Measurements from ENCODE around the gene APOBEC4.

APOBEC4 gene

GRCh38 chr1:183673605-183674323, 20.6 kb upstream of the APOBEC4 start:
- Histone ChIP-seq H3K36me3 (ENCODE audit: control insufficient read depth in 1 of 2, insufficient read depth in 2 of 2, low read length in 2 of 2) (no peaks in the 10 kb centered on the region), H3K27ac (ENCODE audit: low read length) (no peak overlapping the region), H3K27me3 (ENCODE audit: low read depth, low read length) (no peaks in the 10 kb centered on the region), H3K9me3 (ENCODE audit: control insufficient read depth in 1 of 2, low read length in 2 of 2) (peaks cover 0 to 4% of the 10 kb centered on the region in 2 donors), H3K4me3 (ENCODE audit: low read depth in 1 of 2, low read length in 2 of 2) (no peak overlapping the region), H3K4me1 (ENCODE audit: control insufficient read depth in 1 of 2, insufficient read depth in 2 of 2, low read length in 2 of 2) (peaks cover 0 to 12% of the 10 kb centered on the region in 2 donors)

DNA sequence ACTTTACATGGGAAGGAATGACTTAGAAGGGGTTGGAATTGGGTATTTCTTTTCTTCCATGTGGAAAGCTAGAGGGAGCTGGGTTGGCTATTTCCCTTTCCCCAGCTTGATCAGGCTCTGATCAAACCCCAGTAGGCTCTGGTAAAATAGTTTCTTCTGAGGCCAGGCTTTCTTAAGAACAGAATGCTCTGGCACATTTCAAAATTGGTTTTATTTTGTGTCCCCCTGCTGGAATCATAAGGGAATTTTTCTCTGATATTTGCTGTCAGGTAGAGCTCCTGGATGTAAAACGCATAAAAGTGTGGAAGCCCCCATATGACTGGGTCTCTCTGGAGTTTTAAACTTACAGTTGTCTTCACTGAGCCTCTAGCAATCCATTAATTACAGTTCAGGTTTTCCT, 17.1 kb upstream of the APOBEC4 start:
- no peaks in the 10 kb centered on the region for H3K36me3 ChIP-seq (ENCODE audit: control insufficient read depth in 1 of 2, insufficient read depth in 2 of 2, low read length in 2 of 2)
- no peak overlapping the region for H3K27ac ChIP-seq (ENCODE audit: low read length)
- H3K4me3 ChIP-seq (ENCODE audit: low read depth in 1 of 2, low read length in 2 of 2) = no peak overlapping the region
- H3K27me3 ChIP-seq (ENCODE audit: low read depth, low read length) = no peaks in the 10 kb centered on the region
- H3K9me3 ChIP-seq (ENCODE audit: control insufficient read depth in 1 of 2, low read length in 2 of 2) = peaks cover 0 to 4% of the 10 kb centered on the region in 2 donors
- H3K4me1 ChIP-seq (ENCODE audit: control insufficient read depth in 1 of 2, insufficient read depth in 2 of 2, low read length in 2 of 2) = peaks cover 0 to 8% of the 10 kb centered on the region in 2 donors

- Histone ChIP-seq H3K4me3 (ENCODE audit: low read depth in 1 of 2, low read length in 2 of 2) (no peak overlapping the region), H3K27me3 (ENCODE audit: low read depth, low read length) (no peaks in the 10 kb centered on the region), H3K4me1 (ENCODE audit: control insufficient read depth in 1 of 2, insufficient read depth in 2 of 2, low read length in 2 of 2) (peaks cover 0 to 8% of the 10 kb centered on the region in 2 donors), H3K27ac (ENCODE audit: low read length) (no peak overlapping the region), H3K36me3 (ENCODE audit: control insufficient read depth in 1 of 2, insufficient read depth in 2 of 2, low read length in 2 of 2) (no peaks in the 10 kb centered on the region), H3K9me3 (ENCODE audit: control insufficient read depth in 1 of 2, low read length in 2 of 2) (no peaks in the 10 kb centered on the region)
These were observed 3.2 kb upstream of the APOBEC4 start for GRCh38 chr1:183656355-183656754.

- Histone ChIP-seq H3K36me3 (ENCODE audit: control insufficient read depth in 1 of 2, insufficient read depth in 2 of 2, low read length in 2 of 2) (no peaks in the 10 kb centered on the region), H3K27ac (ENCODE audit: low read length) (no peak overlapping the region), H3K4me3 (ENCODE audit: low read depth in 1 of 2, low read length in 2 of 2) (no peak overlapping the region), H3K27me3 (ENCODE audit: low read depth, low read length) (no peaks in the 10 kb centered on the region), H3K4me1 (ENCODE audit: control insufficient read depth in 1 of 2, insufficient read depth in 2 of 2, low read length in 2 of 2) (peaks cover 0 to 8% of the 10 kb centered on the region in 2 donors), H3K9me3 (ENCODE audit: control insufficient read depth in 1 of 2, low read length in 2 of 2) (no peaks in the 10 kb centered on the region)
These were observed 2.5 kb upstream of the APOBEC4 start for GRCh38 chr1:183655562-183656075.

- Histone ChIP-seq H3K27me3 (ENCODE audit: low read depth, low read length) (no peaks in the 10 kb centered on the region), H3K4me1 (ENCODE audit: control insufficient read depth in 1 of 2, insufficient read depth in 2 of 2, low read length in 2 of 2) (peaks cover 0 to 8% of the 10 kb centered on the region in 2 donors), H3K27ac (ENCODE audit: low read length) (no peak overlapping the region), H3K4me3 (ENCODE audit: low read depth in 1 of 2, low read length in 2 of 2) (no peak overlapping the region), H3K9me3 (ENCODE audit: control insufficient read depth in 1 of 2, low read length in 2 of 2) (no peaks in the 10 kb centered on the region), H3K36me3 (ENCODE audit: control insufficient read depth in 1 of 2, insufficient read depth in 2 of 2, low read length in 2 of 2) (no peaks in the 10 kb centered on the region)
These were observed 1.6 kb upstream of the APOBEC4 start for GRCh38 chr1:183654706-183655105.

GRCh38 chr1:183653876-183654451, 848 bp upstream of the APOBEC4 start:
- no peaks in the 10 kb centered on the region for H3K27me3 ChIP-seq (ENCODE audit: low read depth, low read length)
- H3K9me3 ChIP-seq (ENCODE audit: control insufficient read depth in 1 of 2, low read length in 2 of 2) = no peaks in the 10 kb centered on the region
- H3K27ac ChIP-seq (ENCODE audit: low read length) = no peak overlapping the region
- H3K4me1 ChIP-seq (ENCODE audit: control insufficient read depth in 1 of 2, insufficient read depth in 2 of 2, low read length in 2 of 2) = peaks cover 0 to 8% of the 10 kb centered on the region in 2 donors
- H3K36me3 ChIP-seq (ENCODE audit: control insufficient read depth in 1 of 2, insufficient read depth in 2 of 2, low read length in 2 of 2) = no peaks in the 10 kb centered on the region
- H3K4me3 ChIP-seq (ENCODE audit: low read depth in 1 of 2, low read length in 2 of 2) = no peak overlapping the region

GRCh38 chr1:183653462-183653794, 312 bp upstream of the APOBEC4 start:
- Histone ChIP-seq H3K9me3 (ENCODE audit: control insufficient read depth in 1 of 2, low read length in 2 of 2) (no peaks in the 10 kb centered on the region), H3K27ac (ENCODE audit: low read length) (no peak overlapping the region), H3K4me1 (ENCODE audit: control insufficient read depth in 1 of 2, insufficient read depth in 2 of 2, low read length in 2 of 2) (peaks cover 0 to 8% of the 10 kb centered on the region in 2 donors), H3K27me3 (ENCODE audit: low read depth, low read length) (no peaks in the 10 kb centered on the region), H3K4me3 (ENCODE audit: low read depth in 1 of 2, low read length in 2 of 2) (no peak overlapping the region), H3K36me3 (ENCODE audit: control insufficient read depth in 1 of 2, insufficient read depth in 2 of 2, low read length in 2 of 2) (no peaks in the 10 kb centered on the region)

- Histone ChIP-seq H3K27me3 (ENCODE audit: low read depth, low read length) (no peaks in the 10 kb centered on the region), H3K27ac (ENCODE audit: low read length) (peak overlapping the region; percentile 67), H3K36me3 (ENCODE audit: control insufficient read depth in 1 of 2, insufficient read depth in 2 of 2, low read length in 2 of 2) (no peaks in the 10 kb centered on the region), H3K4me1 (ENCODE audit: control insufficient read depth in 1 of 2, insufficient read depth in 2 of 2, low read length in 2 of 2) (peaks cover 0 to 8% of the 10 kb centered on the region in 2 donors), H3K9me3 (ENCODE audit: control insufficient read depth in 1 of 2, low read length in 2 of 2) (no peaks in the 10 kb centered on the region), H3K4me3 (ENCODE audit: low read depth in 1 of 2, low read length in 2 of 2) (no peak overlapping the region)
These were observed 1.0 kb downstream of the APOBEC4 start for GRCh38 chr1:183652107-183652506.

DNA sequence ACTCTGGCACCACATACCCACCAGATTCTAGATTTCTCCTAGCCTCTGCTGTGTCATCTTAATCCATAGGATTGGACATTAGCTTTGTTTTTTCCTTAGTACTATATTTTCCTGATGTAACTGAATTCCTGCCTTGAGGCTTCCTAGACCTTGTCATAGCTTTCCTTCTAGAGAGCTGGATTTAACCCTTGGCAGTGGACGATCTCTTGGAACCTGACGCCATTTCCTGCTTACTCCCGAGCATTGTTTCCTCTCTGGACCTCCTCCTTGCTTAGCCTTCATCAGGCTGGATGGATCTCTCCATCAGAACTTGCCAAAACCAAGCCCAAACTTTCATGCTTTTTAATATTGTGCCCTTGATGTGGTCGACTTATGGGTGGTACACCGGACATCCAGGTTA, 1.5 kb downstream of the APOBEC4 start:
- no peak overlapping the region for H3K4me3 ChIP-seq (ENCODE audit: low read depth in 1 of 2, low read length in 2 of 2)
- H3K36me3 ChIP-seq (ENCODE audit: control insufficient read depth in 1 of 2, insufficient read depth in 2 of 2, low read length in 2 of 2) = no peaks in the 10 kb centered on the region
- no peaks in the 10 kb centered on the region for H3K27me3 ChIP-seq (ENCODE audit: low read depth, low read length)
- H3K9me3 ChIP-seq (ENCODE audit: control insufficient read depth in 1 of 2, low read length in 2 of 2) = no peaks in the 10 kb centered on the region
- peaks cover 0 to 8% of the 10 kb centered on the region in 2 donors for H3K4me1 ChIP-seq (ENCODE audit: control insufficient read depth in 1 of 2, insufficient read depth in 2 of 2, low read length in 2 of 2)
- no peak overlapping the region for H3K27ac ChIP-seq (ENCODE audit: low read length)

GRCh38 chr1:183648042-183648441, 5.1 kb downstream of the APOBEC4 start:
- no peak overlapping the region for H3K4me3 ChIP-seq (ENCODE audit: low read depth in 1 of 2, low read length in 2 of 2)
- no peaks in the 10 kb centered on the region for H3K27me3 ChIP-seq (ENCODE audit: low read depth, low read length)
- no peaks in the 10 kb centered on the region for H3K9me3 ChIP-seq (ENCODE audit: control insufficient read depth in 1 of 2, low read length in 2 of 2)
- no peak overlapping the region for H3K27ac ChIP-seq (ENCODE audit: low read length)
- H3K36me3 ChIP-seq (ENCODE audit: control insufficient read depth in 1 of 2, insufficient read depth in 2 of 2, low read length in 2 of 2) = no peaks in the 10 kb centered on the region
- no peaks in the 10 kb centered on the region for H3K4me1 ChIP-seq (ENCODE audit: control insufficient read depth in 1 of 2, insufficient read depth in 2 of 2, low read length in 2 of 2)

GRCh38 chr1:183646776-183647175, 6.3 kb downstream of the APOBEC4 start:
- H3K4me3 ChIP-seq (ENCODE audit: low read depth in 1 of 2, low read length in 2 of 2) = no peak overlapping the region
- no peak overlapping the region for H3K27ac ChIP-seq (ENCODE audit: low read length)
- H3K36me3 ChIP-seq (ENCODE audit: control insufficient read depth in 1 of 2, insufficient read depth in 2 of 2, low read length in 2 of 2) = no peaks in the 10 kb centered on the region
- H3K27me3 ChIP-seq (ENCODE audit: low read depth, low read length) = no peaks in the 10 kb centered on the region
- H3K9me3 ChIP-seq (ENCODE audit: control insufficient read depth in 1 of 2, low read length in 2 of 2) = no peaks in the 10 kb centered on the region
- no peaks in the 10 kb centered on the region for H3K4me1 ChIP-seq (ENCODE audit: control insufficient read depth in 1 of 2, insufficient read depth in 2 of 2, low read length in 2 of 2)
